Fibroblast of skin of abdomen (primary cell): ENCODE results near the gene GFOD2.
A peak's percentile ranks its signal among the peaks of the same experiment; 100 is the strongest.

Experiments used
- DNase-seq: peaks from one replicate; pipeline ENCODE4 v3.0.0-alpha.2; 2013

The GFOD2 gene

GRCh38 chr16:67731071-67731752 is 12.1 kb upstream of the GFOD2 start:
- DNase-seq: no peak

- no peak for DNase-seq
Observed at GRCh38 chr16:67730326-67730725, 11.2 kb upstream of the GFOD2 start.

GRCh38 chr16:67729636-67730248 is 10.6 kb upstream of the GFOD2 start:
- DNase-seq: no peak

- DNase-seq: no peak
Observed at GRCh38 chr16:67727521-67728485, 8.7 kb upstream of the GFOD2 start.

- no peak for DNase-seq
Observed at GRCh38 chr16:67726106-67727034, 7.3 kb upstream of the GFOD2 start.

GRCh38 chr16:67723911-67724305 is 4.8 kb upstream of the GFOD2 start:
- no peak for DNase-seq

- peak; percentile 51 for DNase-seq
Observed at GRCh38 chr16:67723151-67723910, 4.2 kb upstream of the GFOD2 start.

GRCh38 chr16:67720236-67720635 is 1.1 kb upstream of the GFOD2 start:
- no peak for DNase-seq

GRCh38 chr16:67719778-67720144 is 645 bp upstream of the GFOD2 start:
- DNase-seq: peak; percentile 59

GRCh38 chr16:67718668-67719047 is 458 bp downstream of the GFOD2 start:
- DNase-seq: no peak

GRCh38 chr16:67716097-67716496 is 3.0 kb downstream of the GFOD2 start:
- no peak for DNase-seq

GRCh38 chr16:67714522-67714921 is 4.6 kb downstream of the GFOD2 start:
- no peak for DNase-seq

- DNase-seq: no peak
Observed at GRCh38 chr16:67713647-67714273, 5.4 kb downstream of the GFOD2 start.

- DNase-seq: no peak
Observed at GRCh38 chr16:67710607-67711006, 8.5 kb downstream of the GFOD2 start.

GRCh38 chr16:67709050-67709449 is 10.1 kb downstream of the GFOD2 start:
- DNase-seq: no peak

- DNase-seq: no peak
Observed at GRCh38 chr16:67708368-67708771, 10.7 kb downstream of the GFOD2 start.

- no peak for DNase-seq
Observed at GRCh38 chr16:67707790-67708189, 11.3 kb downstream of the GFOD2 start.

GRCh38 chr16:67707210-67707609 is 11.9 kb downstream of the GFOD2 start:
- DNase-seq: no peak

- no peak for DNase-seq
Observed at GRCh38 chr16:67704110-67704509, 15.0 kb downstream of the GFOD2 start.

GRCh38 chr16:67703626-67704025 is 15.5 kb downstream of the GFOD2 start:
- DNase-seq: no peak

- no peak for DNase-seq
Observed at GRCh38 chr16:67702130-67702529, 17.0 kb downstream of the GFOD2 start.
